HG03571 (cell line): ENCODE measurements around the gene AP1G2.
A peak's percentile ranks its signal among the peaks of the same experiment; 100 is the strongest.
"Not testable (repeated sequence)": the region's sequence is repeated elsewhere in the genome, so short reads cannot be mapped to it uniquely, and the experiment has no call there.

Experiments
- ATAC-seq: cut with Tn5 transposase; IDR thresholded peaks from one replicate; pipeline ENCODE4 v1.9.1; 2021; ENCODE audit not compliant: unreplicated experiment

The AP1G2 gene

GRCh38 chr14:23601424-23601823 is 33.8 kb upstream of the AP1G2 start:
- ATAC-seq, result no peak

GRCh38 chr14:23600806-23601205 is 33.2 kb upstream of the AP1G2 start:
- ATAC-seq, result no peak

DNA sequence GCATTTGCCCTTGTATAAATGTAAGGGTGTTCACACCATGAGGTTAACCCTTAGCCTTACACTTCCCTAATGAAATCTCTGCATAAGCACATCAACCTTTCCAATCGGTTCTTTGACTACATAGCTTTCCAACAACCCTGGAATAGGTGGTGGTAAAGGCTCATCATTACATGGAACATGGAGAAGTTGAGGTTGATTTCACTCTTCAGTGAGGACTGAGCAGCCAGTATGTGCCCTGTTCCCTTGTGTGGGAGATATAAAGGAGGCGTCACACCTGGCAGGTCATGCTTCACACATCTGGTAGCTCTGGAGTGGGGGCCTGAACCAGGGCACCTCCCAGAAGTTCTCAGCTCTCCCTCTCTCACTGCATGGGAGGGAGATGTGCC is 32.7 kb upstream of the AP1G2 start:
- no peak for ATAC-seq

- not testable (repeated sequence) for ATAC-seq
Observed at GRCh38 chr14:23594191-23594590, 26.6 kb upstream of the AP1G2 start.

DNA sequence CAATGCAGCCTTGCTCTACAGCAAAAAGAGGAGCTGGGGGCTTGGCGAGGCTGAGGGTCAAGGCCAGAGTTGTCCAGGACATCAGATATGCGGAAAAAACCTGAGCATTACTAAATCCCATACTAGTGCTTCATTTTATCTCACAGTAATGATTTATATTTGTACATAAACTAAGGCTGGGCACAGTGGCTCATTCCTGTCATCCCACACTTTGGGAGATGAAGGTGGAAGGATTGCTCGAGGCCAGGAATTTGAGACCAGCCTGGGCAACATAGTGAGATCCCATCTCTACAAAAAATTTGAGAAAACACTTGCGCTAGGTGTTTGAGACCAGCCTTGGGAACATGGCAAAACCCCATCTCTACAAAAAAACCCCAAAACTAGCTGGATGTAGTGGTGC is 22.6 kb upstream of the AP1G2 start:
- no peak for ATAC-seq

DNA sequence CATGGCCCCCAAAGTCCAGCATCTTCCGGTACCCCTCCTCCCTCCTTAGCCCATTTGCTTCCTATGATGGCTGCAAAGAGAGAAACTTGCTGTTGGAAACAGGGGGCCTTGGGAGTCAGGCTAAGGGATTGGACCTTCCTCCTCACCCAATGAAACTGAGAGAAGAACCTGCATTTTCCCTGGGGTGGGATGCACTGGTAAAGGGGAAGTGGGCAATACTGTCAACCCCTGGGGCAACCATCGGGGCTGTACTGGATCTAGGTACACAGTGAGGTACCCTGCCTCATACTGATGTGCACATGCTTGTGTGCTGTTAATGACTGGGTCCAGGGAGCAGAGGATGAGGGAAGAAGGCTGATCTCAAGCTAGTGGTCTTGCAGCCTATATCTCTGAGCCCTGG is 22.0 kb upstream of the AP1G2 start:
- no peak for ATAC-seq

- ATAC-seq, result peak; percentile 98
Observed at GRCh38 chr14:23588884-23589598, 21.4 kb upstream of the AP1G2 start.

DNA sequence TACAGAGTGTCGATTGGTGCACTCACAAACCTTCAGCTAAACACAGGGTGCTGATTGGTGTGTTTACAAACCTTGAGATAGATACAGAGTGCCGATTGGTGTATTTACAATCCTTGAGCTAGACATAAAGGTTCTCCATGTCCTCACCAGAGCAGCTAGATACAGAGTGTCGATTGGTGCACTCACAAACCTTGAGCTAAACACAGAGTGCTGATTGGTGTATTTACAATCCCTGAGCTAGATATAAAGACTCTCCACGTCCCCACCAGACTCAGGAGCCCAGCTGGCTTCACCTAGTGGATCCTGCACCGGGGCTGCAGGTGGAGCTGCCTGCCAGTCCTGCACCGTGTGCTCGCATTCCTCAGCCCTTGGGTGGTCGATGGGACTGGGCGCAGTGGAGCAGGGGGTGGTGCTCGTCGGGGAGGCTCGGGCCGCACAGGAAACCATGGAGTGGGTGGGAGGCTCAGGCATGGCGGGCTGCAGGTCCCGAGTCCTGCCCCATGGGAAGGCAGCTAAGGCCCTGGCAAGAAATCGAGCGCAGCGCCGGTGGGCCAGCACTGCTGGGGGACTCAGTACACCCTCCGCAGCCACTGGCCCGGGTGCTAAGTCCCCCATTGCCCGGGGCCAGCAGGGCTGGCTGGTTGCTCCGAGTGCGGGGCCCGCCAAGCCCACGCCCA is 17.1 kb upstream of the AP1G2 start:
- not testable (repeated sequence) for ATAC-seq

- not testable (repeated sequence) for ATAC-seq
Observed at GRCh38 chr14:23583761-23584526, 16.4 kb upstream of the AP1G2 start.

GRCh38 chr14:23582906-23583760 is 15.5 kb upstream of the AP1G2 start:
- no peak for ATAC-seq

DNA sequence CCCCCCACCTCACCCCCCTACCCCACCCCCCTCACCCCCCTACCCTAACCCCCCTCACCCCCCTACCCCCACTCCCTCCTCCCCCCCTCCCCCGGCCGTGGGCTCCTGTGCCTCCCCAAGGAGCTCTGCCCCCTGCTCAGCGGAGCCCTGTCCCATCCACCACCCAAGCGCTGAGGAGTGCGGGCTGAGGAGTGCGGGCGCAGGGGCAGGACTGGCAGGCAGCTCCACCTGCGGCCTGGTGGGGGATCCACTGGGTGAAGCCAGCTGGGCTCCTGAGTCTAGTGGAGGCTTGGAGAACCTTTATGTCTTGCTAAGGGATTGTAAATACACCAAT is 13.3 kb upstream of the AP1G2 start:
- ATAC-seq, result no peak

DNA sequence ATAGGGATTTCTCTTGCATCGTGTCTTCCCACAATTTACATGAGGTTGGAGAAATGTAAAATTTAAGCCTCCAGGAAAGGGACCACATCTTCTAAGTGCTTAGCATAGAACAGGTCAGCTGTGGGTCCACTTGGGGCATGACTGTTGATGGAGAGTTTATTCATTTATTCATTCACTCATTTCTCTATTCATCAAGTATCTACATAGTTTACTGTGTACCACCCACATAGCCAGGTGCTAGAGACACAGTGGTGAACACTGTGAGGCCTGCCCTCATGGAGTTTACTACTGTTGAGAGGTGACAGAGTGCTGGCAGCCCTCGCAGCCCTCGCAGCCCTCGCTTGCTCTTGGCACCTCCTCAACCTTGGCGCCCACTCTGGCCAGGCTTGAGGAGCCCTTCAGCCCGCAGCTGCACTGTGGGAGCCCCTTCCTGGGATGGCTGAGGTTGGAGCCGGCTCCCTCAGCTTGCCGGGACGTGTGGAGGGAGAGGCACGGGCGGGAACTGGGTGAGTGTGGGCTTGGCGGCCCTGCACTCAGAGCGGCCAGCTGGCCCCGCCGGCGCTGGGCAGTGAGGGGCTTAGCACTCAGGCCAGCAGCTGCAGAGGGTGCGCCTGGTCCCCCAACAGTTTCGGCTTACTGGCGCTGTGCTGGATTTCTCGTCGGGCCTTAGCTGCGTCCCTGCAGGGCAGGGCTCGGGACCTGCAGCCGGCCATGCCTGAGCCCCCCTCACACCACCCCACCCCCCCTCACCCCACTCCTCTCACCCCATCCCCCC is 12.7 kb upstream of the AP1G2 start:
- ATAC-seq, result no peak

DNA sequence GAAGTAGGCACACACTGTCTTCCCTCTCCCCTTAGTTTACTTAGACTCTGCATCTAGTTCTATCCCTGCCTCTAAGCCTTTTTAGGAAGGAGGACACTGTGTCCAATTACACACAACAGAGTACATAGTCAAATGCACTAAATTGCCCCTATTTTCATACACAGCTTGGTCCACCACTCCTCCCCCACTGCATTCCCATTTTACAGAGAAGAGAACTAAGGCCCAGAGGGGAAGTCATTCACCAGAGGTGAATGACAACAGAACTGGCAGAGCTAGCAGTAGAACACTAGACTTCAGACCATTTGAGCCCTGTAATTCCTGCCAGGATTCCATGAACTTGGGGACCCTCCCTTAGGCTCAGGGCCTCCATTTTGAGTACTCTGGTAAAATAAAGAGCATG is 12.1 kb upstream of the AP1G2 start:
- ATAC-seq, result no peak

GRCh38 chr14:23579311-23579630 is 11.7 kb upstream of the AP1G2 start:
- no peak for ATAC-seq

GRCh38 chr14:23578560-23579310 is 11.1 kb upstream of the AP1G2 start, which contains the start of gene JPH4:
JPH4 (minus strand) TSS chr14:23578790; CDS start chr14:23577453, 1,337 bp downstream.
- ATAC-seq, result no peak

GRCh38 chr14:23577710-23578392 is 10.3 kb upstream of the AP1G2 start:
- ATAC-seq, result no peak

- ATAC-seq, result no peak
Observed at GRCh38 chr14:23577004-23577681, 9.6 kb upstream of the AP1G2 start.

DNA sequence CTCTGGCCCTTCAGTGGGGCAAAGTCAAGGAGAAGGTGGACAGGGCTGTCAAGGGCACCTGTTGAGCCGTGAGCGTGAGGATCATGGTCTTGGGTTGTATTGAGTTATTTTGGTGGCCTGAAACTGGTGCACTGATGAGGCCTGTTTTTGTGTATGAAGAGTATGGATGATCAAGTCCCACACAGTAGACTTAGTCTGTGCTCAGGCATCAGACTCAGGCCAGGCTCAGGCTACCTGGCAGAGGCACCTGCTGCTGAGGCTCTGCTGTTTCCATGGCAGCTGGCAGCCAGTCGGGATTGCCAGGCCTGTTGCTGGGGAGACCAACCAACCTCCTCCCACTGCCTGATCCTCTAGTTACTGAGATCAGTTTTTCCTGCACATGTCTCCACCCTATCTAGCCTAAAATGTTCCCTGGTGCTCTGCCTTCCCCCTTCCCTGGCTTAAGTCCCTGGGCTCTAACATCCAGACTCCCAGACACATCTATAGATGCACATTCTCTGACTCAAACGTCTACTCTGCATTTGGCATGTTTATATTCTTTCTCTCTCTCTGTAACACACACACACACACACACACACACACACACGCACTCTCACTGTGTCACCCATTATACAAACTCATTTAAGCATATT is 5.9 kb upstream of the AP1G2 start:
- ATAC-seq, result no peak
